Bone marrow (tissue), 2 donors: ENCODE data around the gene RNF212B.

Experiments
- DNase-seq, 2 donors: peaks; one replicate each; lab custom pipeline; 2025; lab: John Stamatoyannopoulos, UW

RNF212B gene

GRCh38 chr14:23296012-23296777 lies 58.5 kb downstream of the RNF212B start:
- DNase-seq = no peak

- DNase-seq = no peak
These were observed 59.4 kb downstream of the RNF212B start for GRCh38 chr14:23297096-23297495.

- DNase-seq = no peak
These were observed 60.0 kb downstream of the RNF212B start for GRCh38 chr14:23297611-23298277.

GRCh38 chr14:23299211-23299957 lies 61.6 kb downstream of the RNF212B start:
- DNase-seq = no peak

GRCh38 chr14:23299986-23300686 lies 62.4 kb downstream of the RNF212B start:
- DNase-seq = no peak

- DNase-seq = peak in 1 of 2 donors; percentile 36
These were observed 63.0 kb downstream of the RNF212B start for GRCh38 chr14:23300687-23301223.

GRCh38 chr14:23301288-23301968 lies 63.7 kb downstream of the RNF212B start:
- peak; percentile 98 to 99 for DNase-seq

- DNase-seq = no peak
These were observed 64.2 kb downstream of the RNF212B start for GRCh38 chr14:23301969-23302289.

- peak; percentile 20 to 47 for DNase-seq
These were observed 64.8 kb downstream of the RNF212B start, which contains the start of gene PPP1R3E for GRCh38 chr14:23302290-23303225. Gene PPP1R3E (minus strand): TSS chr14:23302859. CDS start chr14:23302576, 283 bp downstream.

GRCh38 chr14:23306412-23307145 lies 68.8 kb downstream of the RNF212B start, which contains the start of gene BCL2L2:
Gene BCL2L2 (plus strand): TSS chr14:23306833. CDS start chr14:23307768, 935 bp downstream.
- peak; percentile 41 to 63 for DNase-seq

- DNase-seq = no peak
These were observed 69.4 kb downstream of the RNF212B start for GRCh38 chr14:23307146-23307530.

GRCh38 chr14:23307687-23308644 lies 70.2 kb downstream of the RNF212B start:
- no peak for DNase-seq

GRCh38 chr14:23308721-23309445 lies 71.1 kb downstream of the RNF212B start:
- DNase-seq = no peak

GRCh38 chr14:23310546-23310945 lies 72.8 kb downstream of the RNF212B start:
- DNase-seq = no peak

GRCh38 chr14:23316300-23316699 lies 78.6 kb downstream of the RNF212B start:
- DNase-seq = no peak

- DNase-seq = no peak
These were observed 82.2 kb downstream of the RNF212B start for GRCh38 chr14:23319746-23320583.
